HL-60/S4 treated with phorbol 12-myristate 13-acetate at 8.2 ng/mL for 4 days and 3 days (cell line): ENCODE measurements around the gene NBEAL1.
"Not testable (repeated sequence)": the region's sequence is repeated elsewhere in the genome, so short reads cannot be mapped to it uniquely, and the experiment has no call there.

ENCODE experiments used
- in situ Hi-C: fragments of 300-500 bp; cut with MboI; formaldehyde crosslinking; loops from 2 replicates; pipeline ENCODE4 v1.15.0; 2022; ENCODE audit warnings: low sequenced_read_pairs

The NBEAL1 gene

DNA sequence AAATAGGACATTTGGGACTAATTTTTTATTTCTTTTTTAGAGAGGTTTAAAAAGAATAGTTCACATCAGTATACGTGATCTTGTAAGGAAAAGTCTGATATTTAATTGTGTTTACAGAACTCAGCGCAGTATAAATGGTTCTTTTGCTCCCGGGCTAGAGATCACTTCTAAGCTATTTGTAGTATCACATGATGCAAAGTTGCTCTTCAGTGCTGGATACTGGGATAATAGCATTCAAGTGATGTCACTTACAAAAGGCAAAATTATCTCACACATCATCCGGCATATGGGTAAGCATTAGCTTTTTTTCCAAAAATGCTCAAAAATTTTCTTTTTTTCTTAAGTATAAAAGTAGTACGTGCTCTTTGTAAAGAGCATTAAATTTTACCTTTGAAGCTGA is 186.8 kb downstream of the NBEAL1 start:
- in situ Hi-C loops, result no loop called here

DNA sequence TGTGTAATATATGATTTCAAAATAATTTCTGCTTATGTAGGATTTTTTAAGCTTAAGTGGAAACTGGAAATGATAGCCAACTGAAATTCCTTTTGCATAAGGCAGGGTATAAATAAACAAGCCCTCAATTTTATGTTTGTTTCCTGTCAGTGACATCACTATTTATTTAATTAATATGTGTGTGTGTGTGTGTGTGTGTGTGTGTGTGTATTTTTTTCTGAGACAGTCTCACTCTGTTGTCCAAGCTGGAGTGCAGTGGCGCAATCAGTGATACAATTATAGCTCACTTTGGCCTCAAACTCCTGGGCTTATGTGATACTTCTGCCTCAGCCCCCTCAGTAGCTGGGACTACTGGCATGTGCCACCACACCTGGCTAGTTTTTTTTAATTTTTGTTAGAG is 194.9 kb downstream of the NBEAL1 start:
- in situ Hi-C loops, result no loop called here

DNA sequence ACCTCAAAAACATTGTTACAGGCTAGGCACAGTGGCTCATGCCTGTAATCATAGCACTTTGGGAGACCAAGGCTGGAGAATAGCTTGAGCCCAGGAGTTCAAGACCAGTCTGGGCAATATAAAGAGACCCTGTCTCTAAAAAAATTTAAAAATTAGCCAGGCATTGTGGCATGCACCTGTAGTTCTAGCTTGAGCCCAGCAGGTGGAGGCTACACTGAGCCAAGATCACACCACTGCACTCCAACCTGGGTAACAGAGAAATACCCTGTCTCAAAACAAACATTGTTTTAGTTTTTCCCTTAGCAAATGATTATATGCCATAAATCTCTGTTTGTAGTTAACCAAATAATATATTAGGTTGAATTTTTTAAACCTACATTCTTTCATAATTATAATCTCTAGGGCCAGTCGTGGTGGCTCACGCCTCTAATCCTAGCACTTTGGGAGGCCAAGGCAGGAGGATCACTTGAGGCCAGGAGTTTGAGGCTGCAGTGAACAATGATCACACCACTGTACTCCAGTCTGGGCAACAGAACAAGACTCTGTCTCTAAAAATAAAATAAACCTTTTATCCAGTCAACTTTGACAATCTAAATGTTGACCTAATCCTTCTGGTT is 210.9 kb downstream of the NBEAL1 start:
- in situ Hi-C loops, result no loop called here

DNA sequence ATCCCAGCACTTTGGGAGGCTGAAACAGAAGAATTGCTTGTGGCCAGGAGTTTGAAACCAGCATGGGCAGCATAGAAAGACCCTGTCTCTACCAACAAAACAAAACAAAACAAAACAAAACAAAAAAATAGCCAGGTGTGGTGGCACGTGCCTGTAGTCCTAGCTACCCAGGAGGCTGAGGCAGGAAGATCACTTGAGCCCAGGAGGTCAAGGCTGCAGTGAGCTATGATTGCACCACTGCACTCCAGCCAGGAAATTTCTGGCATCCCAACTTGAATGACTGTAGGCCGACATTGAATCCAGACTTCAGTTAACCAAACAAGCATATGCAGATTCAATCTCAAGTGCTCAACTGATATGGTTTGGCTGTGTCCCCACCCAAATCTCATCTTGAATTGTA is 215.0 kb downstream of the NBEAL1 start:
- in situ Hi-C loops, result not testable (repeated sequence)

DNA sequence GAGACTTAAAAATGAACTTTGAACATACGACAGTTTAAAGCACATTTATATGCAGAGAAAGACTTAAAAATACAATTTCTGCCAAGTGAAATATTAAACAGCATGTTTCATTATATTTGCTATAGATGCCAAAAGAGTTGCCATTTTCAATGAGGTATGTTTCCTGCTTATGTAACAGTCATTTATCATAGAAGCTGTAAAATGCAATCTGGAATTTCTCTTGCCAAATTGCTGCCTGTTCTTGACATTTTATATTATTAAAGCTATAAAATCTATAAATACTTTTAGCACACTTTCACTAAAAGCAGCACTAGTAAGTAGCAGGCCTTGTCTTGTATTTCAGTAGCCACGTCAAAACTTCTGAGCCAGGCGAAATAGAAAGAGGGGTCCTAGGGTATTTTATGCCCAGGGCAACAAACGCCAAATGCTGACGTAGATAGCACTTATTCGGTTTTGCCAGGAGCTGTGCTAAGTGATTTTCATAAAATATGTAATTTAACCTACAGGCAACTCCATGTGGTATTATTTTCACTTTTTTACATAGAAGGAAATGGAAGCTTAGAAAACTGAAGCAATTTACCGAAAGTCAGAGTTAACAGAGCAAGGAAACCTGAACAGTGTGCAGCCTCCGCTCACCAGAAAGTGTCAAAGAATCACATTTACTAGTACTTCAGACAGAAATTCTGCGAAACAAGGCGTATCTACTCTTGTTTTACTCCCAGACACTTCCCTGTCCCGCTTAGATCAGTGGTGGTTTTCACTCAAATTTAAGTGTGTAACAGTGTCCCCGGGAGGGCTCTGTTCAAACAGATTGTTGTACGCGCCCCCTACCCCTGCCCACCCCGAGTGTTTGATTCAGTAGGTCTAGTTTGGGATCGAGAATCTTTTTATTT is 222.9 kb downstream of the NBEAL1 start:
- in situ Hi-C loops, result no loop called here

DNA sequence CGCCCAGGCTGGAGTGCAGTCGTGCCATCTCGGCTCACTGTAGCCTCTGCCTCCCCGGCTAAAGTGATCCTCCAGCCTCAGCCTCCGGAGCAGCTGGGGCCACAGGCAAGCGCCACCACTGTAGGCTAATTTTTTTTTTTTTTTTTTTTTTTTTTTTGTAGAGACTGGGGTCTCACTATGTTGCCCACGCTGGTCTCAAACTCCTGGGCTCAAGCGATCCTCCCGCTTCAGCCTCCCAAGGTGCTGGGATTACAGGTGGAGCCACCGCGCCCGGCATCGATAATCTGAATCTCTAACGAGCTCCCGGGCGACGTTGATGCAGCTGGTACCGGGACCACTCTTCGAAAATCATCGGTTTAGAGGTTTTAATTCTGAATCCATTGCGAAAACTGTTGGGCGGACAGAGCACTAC is 223.6 kb downstream of the NBEAL1 start:
- in situ Hi-C loops, result no loop called here

DNA sequence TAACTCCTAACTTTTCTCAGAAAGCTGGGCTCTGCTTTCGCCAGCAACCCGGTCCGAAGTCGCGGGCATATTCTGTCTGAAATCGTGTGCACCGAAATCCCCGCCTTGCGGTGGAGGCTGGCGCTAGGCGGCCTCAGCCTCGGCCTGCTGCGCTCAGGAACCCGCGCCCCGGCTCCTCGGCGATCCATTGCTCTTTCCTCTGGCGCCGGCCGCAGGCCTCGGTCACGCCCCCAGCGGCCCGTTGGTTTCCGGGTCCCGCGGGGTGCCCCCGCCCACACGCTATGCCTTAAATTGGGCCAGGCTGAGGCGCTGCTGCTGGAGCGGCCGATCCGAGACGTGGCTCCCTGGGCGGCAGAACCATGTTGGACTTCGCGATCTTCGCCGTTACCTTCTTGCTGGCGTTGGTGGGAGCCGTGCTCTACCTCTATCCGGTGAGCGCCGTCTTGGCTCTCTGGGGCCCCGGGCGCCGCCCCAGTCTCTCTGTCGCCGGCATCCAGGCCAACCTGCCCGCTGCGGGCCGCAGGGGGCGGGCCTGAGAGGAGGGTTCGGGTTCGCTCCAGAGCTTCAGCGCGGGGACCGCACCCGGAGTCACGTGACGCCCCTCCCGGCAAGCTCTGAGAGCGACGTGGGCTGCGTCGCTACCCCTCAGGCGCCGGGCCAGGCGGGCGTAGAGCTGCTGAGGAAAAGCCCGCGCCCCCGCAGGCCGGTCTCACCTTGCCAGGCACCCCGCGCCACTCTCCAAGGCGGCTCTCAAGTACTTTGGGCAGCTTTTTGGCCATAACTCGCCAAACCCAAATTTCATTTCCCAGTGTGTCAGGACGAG is 224.2 kb downstream of the NBEAL1 start, which contains the start of gene CYP20A1:
Gene CYP20A1 (plus strand): TSS at position 315 of the 823 bp plus-strand sequence. CDS start 45 bp downstream, at position 360.
- in situ Hi-C loops, result no loop called here

DNA sequence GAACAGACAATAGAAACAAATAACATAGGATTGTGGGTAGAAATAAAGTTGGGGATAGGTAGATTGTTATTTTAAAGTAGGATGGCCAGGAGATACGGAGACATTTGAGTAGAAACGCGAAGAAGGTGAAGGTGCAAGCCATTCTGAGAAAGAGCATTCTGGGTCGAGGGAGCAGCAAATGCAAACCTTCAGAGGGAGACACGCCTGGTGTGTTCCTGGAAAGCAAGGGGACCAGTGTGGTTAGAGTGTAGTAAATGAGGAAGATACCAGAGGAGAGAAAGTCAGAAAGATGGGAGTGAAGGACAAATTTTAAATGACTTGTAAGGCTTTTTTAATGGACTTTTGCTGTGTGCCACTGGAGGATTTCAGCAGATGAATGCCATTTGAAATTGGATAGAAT is 225.8 kb downstream of the NBEAL1 start:
- in situ Hi-C loops, result no loop called here

DNA sequence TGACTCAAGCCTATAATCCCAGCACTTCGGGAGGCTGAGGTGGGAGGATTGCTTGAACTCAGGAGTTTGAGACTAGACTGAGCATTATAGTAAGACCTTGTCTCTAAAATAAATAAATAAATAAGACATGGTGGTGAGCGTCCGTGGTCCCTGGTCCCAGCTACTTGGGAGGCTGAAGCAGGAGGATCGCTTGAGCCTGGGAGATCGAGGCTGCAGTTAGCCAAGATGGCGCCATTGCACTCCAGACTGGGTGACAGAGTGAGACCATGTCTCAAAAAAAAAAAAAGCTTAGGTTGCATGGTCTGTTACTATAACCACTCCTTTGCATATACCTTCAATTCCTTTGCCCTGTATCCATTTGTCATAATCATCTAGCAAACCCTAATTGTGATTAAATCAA is 227.8 kb downstream of the NBEAL1 start:
- in situ Hi-C loops, result no loop called here

DNA sequence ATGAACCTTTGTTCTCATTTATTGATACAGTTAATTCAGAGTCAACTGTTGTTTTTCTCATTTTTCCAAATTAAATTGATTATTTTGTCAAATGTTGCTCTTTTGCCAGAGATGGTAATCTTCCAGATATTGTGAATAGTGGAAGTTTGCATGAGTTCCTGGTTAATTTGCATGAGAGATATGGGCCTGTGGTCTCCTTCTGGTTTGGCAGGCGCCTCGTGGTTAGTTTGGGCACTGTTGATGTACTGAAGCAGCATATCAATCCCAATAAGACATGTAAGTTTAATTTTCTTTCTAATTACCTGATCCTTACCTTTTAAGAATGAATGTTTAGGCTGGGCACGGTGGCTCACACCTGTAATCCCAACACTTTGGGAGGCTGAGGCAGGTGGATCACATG is 232.0 kb downstream of the NBEAL1 start:
- in situ Hi-C loops, result no loop called here

DNA sequence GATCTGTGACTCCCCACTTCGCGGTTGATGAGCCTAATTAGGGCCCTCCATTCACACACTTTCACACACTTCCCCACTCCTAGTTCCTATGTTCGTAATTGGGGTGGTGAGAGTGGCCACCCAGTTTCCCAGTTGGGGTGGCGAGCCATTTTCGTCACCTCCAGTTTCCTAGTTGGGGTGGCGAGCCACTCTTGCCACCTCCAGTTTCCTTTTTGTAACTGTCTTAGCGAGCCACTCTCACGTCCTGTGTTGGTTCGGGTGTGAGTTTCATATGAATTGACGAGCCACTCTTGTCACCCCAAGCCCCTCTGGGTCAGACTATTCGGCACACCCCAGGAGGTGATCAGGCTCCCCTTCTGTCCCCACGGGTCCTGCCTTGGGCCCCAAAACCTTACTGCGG is 238.1 kb downstream of the NBEAL1 start:
- in situ Hi-C loops, result no loop called here

DNA sequence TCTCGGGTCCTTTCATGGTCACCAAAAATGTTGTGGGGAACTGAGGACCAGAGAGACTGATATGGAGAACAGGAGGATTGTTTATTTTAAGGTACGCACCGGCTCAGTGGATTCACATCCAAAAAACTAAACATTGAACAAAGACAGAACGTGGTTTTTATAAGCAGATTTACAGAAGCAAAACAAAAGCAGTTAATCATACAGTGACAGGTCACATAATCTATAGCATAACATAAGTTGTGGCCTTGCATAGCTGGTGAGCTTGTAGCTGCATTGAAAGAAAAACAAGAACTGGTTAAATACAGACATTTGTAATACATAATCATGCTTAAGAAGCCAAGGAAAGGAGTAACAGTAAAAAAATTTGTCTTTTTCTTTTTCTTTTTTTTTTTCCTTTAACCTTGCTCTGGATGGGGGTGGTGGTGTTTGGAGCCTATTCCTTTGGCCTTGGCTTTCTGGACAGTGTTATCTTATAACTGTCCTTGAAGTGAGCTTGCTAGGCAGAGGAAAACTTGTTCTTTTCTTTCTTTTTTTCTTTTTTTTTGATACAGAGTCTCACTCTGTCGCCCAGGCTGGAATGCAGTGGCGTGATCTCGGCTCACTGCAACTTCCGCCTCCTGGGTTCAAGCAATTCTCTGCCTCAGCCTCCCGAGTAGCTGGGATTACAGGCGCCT is 238.9 kb downstream of the NBEAL1 start:
- in situ Hi-C loops, result not testable (repeated sequence)

DNA sequence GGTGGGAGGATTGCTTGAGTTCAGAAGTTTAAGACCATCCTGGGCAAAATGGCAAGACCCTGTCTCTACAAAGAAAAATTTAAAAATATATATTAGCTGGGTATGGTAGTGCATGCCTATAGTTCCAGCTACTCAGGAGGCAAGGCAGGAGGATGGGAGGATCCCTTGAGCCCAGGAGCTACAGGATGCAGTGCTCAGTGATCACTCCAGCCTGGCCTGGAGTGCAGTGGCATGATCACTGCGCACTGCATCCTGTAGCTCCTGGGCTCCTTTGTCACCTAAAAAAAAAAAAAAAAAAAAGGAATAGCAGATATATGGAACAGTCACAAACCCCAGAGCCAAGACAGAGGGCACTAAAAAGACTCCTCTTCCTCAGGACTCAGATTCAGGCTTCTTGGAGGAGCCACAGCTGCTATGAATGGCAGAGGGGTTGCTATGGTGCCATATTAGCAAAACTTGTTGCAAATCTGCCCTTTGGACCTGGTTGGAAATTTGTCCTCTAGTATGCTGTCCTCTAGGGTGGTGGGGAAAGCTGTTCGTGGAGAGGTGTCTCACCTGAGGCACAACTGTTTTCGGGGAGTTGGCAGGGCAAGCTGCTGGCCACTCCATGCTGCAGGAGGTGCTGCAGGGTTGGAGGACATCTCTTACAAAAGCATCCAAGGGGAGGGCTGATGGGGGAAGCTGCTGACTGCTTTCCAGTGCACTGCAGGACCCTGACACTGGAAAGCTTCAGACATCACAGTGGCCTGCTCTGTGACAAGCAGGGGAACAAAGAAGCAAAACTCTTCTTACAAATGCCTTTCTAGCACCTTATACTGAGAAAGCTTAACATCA is 246.9 kb downstream of the NBEAL1 start:
- in situ Hi-C loops, result no loop called here
